GM18519 (cell line): ENCODE results near the gene RNF144A.
"Not testable (repeated sequence)": the region's sequence is repeated elsewhere in the genome, so short reads cannot be mapped to it uniquely, and the experiment has no call there.

Source experiments
- ATAC-seq: cut with Tn5 transposase; IDR thresholded peaks from one replicate; pipeline ENCODE4 v1.9.1; 2021; ENCODE audit warnings: mild to moderate bottlenecking, moderate library complexity; ENCODE audit not compliant: unreplicated experiment, low FRiP score

The RNF144A gene

GRCh38 chr2:6995391-6996097, 78.3 kb downstream of the RNF144A start:
- ATAC-seq = no peak

- peak; percentile 78 for ATAC-seq
Measured at GRCh38 chr2:6999211-6999877, 82.1 kb downstream of the RNF144A start.

GRCh38 chr2:7001395-7001794, 84.2 kb downstream of the RNF144A start:
- ATAC-seq = not testable (repeated sequence)

GRCh38 chr2:7003895-7004294, 86.7 kb downstream of the RNF144A start:
- no peak for ATAC-seq

GRCh38 chr2:7004636-7005035, 87.4 kb downstream of the RNF144A start:
- ATAC-seq = no peak

GRCh38 chr2:7007488-7007845, 90.3 kb downstream of the RNF144A start:
- ATAC-seq = no peak

GRCh38 chr2:7007846-7008741, 90.9 kb downstream of the RNF144A start:
- no peak for ATAC-seq

- no peak for ATAC-seq
Measured at GRCh38 chr2:7009207-7009911, 92.1 kb downstream of the RNF144A start.

- ATAC-seq = no peak
Measured at GRCh38 chr2:7010391-7011054, 93.3 kb downstream of the RNF144A start.

GRCh38 chr2:7011356-7012083, 94.3 kb downstream of the RNF144A start:
- no peak for ATAC-seq

- no peak for ATAC-seq
Measured at GRCh38 chr2:7012141-7012764, 95.0 kb downstream of the RNF144A start.

- no peak for ATAC-seq
Measured at GRCh38 chr2:7013471-7014160, 96.4 kb downstream of the RNF144A start.

GRCh38 chr2:7014174-7014640, 97.0 kb downstream of the RNF144A start:
- no peak for ATAC-seq

- no peak for ATAC-seq
Measured at GRCh38 chr2:7015007-7015950, 98.1 kb downstream of the RNF144A start.

- ATAC-seq = no peak
Measured at GRCh38 chr2:7016148-7016547, 98.9 kb downstream of the RNF144A start.

- ATAC-seq = no peak
Measured at GRCh38 chr2:7016601-7017211, 99.5 kb downstream of the RNF144A start.
